ENCODE data around the gene ARHGAP27.
"Not testable (repeated sequence)": the region's sequence is repeated elsewhere in the genome, so short reads cannot be mapped to it uniquely, and the experiment has no call there.

The ARHGAP27 gene

GRCh38 chr17:45452329-45453224 is 19.9 kb upstream of the ARHGAP27 start:
- not testable (repeated sequence) for H3K4me3 ChIP-seq (ENCODE audit: low read length); H3K27ac ChIP-seq (ENCODE audit: low read depth, low read length); H3K27me3 ChIP-seq (ENCODE audit: control insufficient read depth, insufficient read depth, low read length); H3K9ac ChIP-seq (ENCODE audit: low read length); H3K4me1 ChIP-seq (ENCODE audit: control insufficient read depth, insufficient read depth, low read length); H3K36me3 ChIP-seq (ENCODE audit: control insufficient read depth, insufficient read depth, low read length)

- not testable (repeated sequence) for H3K4me1 ChIP-seq (ENCODE audit: control insufficient read depth, insufficient read depth, low read length); H3K27ac ChIP-seq (ENCODE audit: low read depth, low read length); H3K4me3 ChIP-seq (ENCODE audit: low read length); H3K9ac ChIP-seq (ENCODE audit: low read length); H3K27me3 ChIP-seq (ENCODE audit: control insufficient read depth, insufficient read depth, low read length); H3K36me3 ChIP-seq (ENCODE audit: control insufficient read depth, insufficient read depth, low read length)
Measured at GRCh38 chr17:45451660-45452059, 19.0 kb upstream of the ARHGAP27 start.

GRCh38 chr17:45451131-45451530 is 18.5 kb upstream of the ARHGAP27 start:
- H3K27me3 ChIP-seq (ENCODE audit: control insufficient read depth, insufficient read depth, low read length) = no peaks in the 10 kb centered on the region
- no peak overlapping the region for H3K9ac ChIP-seq (ENCODE audit: low read length)
- no peaks in the 10 kb centered on the region for H3K36me3 ChIP-seq (ENCODE audit: control insufficient read depth, insufficient read depth, low read length)

GRCh38 chr17:45449708-45450329 is 17.1 kb upstream of the ARHGAP27 start:
- H3K4me3 ChIP-seq (ENCODE audit: low read length); H3K4me1 ChIP-seq (ENCODE audit: control insufficient read depth, insufficient read depth, low read length); H3K36me3 ChIP-seq (ENCODE audit: control insufficient read depth, insufficient read depth, low read length); H3K9ac ChIP-seq (ENCODE audit: low read length); H3K27ac ChIP-seq (ENCODE audit: low read depth, low read length); H3K27me3 ChIP-seq (ENCODE audit: control insufficient read depth, insufficient read depth, low read length): not testable (repeated sequence)

More at GRCh38 chr17:45451131-45451530, 18.5 kb upstream of the ARHGAP27 start:
- Histone ChIP-seq H3K4me3 (ENCODE audit: low read length) (no peak overlapping the region), H3K27ac (ENCODE audit: low read depth, low read length) (no peak overlapping the region), H3K4me1 (ENCODE audit: control insufficient read depth, insufficient read depth, low read length) (no peaks in the 10 kb centered on the region)

- not testable (repeated sequence) for H3K27me3 ChIP-seq (ENCODE audit: control insufficient read depth, insufficient read depth, low read length); H3K9ac ChIP-seq (ENCODE audit: low read length); H3K36me3 ChIP-seq (ENCODE audit: control insufficient read depth, insufficient read depth, low read length); H3K4me1 ChIP-seq (ENCODE audit: control insufficient read depth, insufficient read depth, low read length); H3K4me3 ChIP-seq (ENCODE audit: low read length); H3K27ac ChIP-seq (ENCODE audit: low read depth, low read length)
Measured at GRCh38 chr17:45449260-45449659, 16.6 kb upstream of the ARHGAP27 start.

GRCh38 chr17:45448483-45448882 is 15.8 kb upstream of the ARHGAP27 start:
- not testable (repeated sequence) for H3K36me3 ChIP-seq (ENCODE audit: control insufficient read depth, insufficient read depth, low read length); H3K4me1 ChIP-seq (ENCODE audit: control insufficient read depth, insufficient read depth, low read length); H3K9ac ChIP-seq (ENCODE audit: low read length); H3K27me3 ChIP-seq (ENCODE audit: control insufficient read depth, insufficient read depth, low read length); H3K27ac ChIP-seq (ENCODE audit: low read depth, low read length); H3K4me3 ChIP-seq (ENCODE audit: low read length)

- not testable (repeated sequence) for H3K9ac ChIP-seq (ENCODE audit: low read length); H3K4me1 ChIP-seq (ENCODE audit: control insufficient read depth, insufficient read depth, low read length); H3K36me3 ChIP-seq (ENCODE audit: control insufficient read depth, insufficient read depth, low read length); H3K27ac ChIP-seq (ENCODE audit: low read depth, low read length); H3K4me3 ChIP-seq (ENCODE audit: low read length); H3K27me3 ChIP-seq (ENCODE audit: control insufficient read depth, insufficient read depth, low read length)
Measured at GRCh38 chr17:45448066-45448465, 15.4 kb upstream of the ARHGAP27 start.

- H3K27ac ChIP-seq (ENCODE audit: low read depth, low read length); H3K9ac ChIP-seq (ENCODE audit: low read length); H3K27me3 ChIP-seq (ENCODE audit: control insufficient read depth, insufficient read depth, low read length); H3K4me3 ChIP-seq (ENCODE audit: low read length); H3K36me3 ChIP-seq (ENCODE audit: control insufficient read depth, insufficient read depth, low read length); H3K4me1 ChIP-seq (ENCODE audit: control insufficient read depth, insufficient read depth, low read length): not testable (repeated sequence)
Measured at GRCh38 chr17:45447650-45448049, 15.0 kb upstream of the ARHGAP27 start.

- H3K4me3 ChIP-seq (ENCODE audit: low read length); H3K27me3 ChIP-seq (ENCODE audit: control insufficient read depth, insufficient read depth, low read length); H3K9ac ChIP-seq (ENCODE audit: low read length); H3K36me3 ChIP-seq (ENCODE audit: control insufficient read depth, insufficient read depth, low read length); H3K27ac ChIP-seq (ENCODE audit: low read depth, low read length); H3K4me1 ChIP-seq (ENCODE audit: control insufficient read depth, insufficient read depth, low read length): not testable (repeated sequence)
Measured at GRCh38 chr17:45446872-45447625, 14.4 kb upstream of the ARHGAP27 start.

- not testable (repeated sequence) for H3K36me3 ChIP-seq (ENCODE audit: control insufficient read depth, insufficient read depth, low read length); H3K4me1 ChIP-seq (ENCODE audit: control insufficient read depth, insufficient read depth, low read length); H3K4me3 ChIP-seq (ENCODE audit: low read length); H3K27me3 ChIP-seq (ENCODE audit: control insufficient read depth, insufficient read depth, low read length); H3K9ac ChIP-seq (ENCODE audit: low read length); H3K27ac ChIP-seq (ENCODE audit: low read depth, low read length)
Measured at GRCh38 chr17:45445901-45446743, 13.5 kb upstream of the ARHGAP27 start.

- not testable (repeated sequence) for H3K27ac ChIP-seq (ENCODE audit: low read depth, low read length)
Measured at GRCh38 chr17:45444856-45445820, 12.5 kb upstream of the ARHGAP27 start.

More at GRCh38 chr17:45444856-45445820, 12.5 kb upstream of the ARHGAP27 start:
- H3K4me3 ChIP-seq (ENCODE audit: low read length); H3K27me3 ChIP-seq (ENCODE audit: control insufficient read depth, insufficient read depth, low read length); H3K4me1 ChIP-seq (ENCODE audit: control insufficient read depth, insufficient read depth, low read length); H3K36me3 ChIP-seq (ENCODE audit: control insufficient read depth, insufficient read depth, low read length); H3K9ac ChIP-seq (ENCODE audit: low read length): not testable (repeated sequence)
